Coronary artery (tissue), 2 donors: ENCODE results near the gene GPR157.
"Not testable (repeated sequence)": the region's sequence is repeated elsewhere in the genome, so short reads cannot be mapped to it uniquely, and the experiment has no call there.

Source experiments
- DNase-seq: peaks from one replicate; pipeline ENCODE4 v3.0.0-alpha.2; 2017; ENCODE audit warnings: low spot score
- H3K27ac ChIP-seq, 2 donors: fragments of 200-600 bp; sonication (generic); one replicate each; pipeline ENCODE4 v1.5.1; 2016 to 2019
- H3K4me3 ChIP-seq: fragments of 200-600 bp; sonication (generic); 2 replicates; pipeline ENCODE4 v1.5.1; 2016; ENCODE audit warnings: mild to moderate bottlenecking, moderate library complexity
- TF ChIP-seq, protein P1 (sequence below): fragments of 200-600 bp; sonication (generic); IDR thresholded peaks from one replicate; pipeline ENCODE4 v1.5.1; 2019; ENCODE audit warnings: antibody characterized with exemption

The GPR157 gene

DNA sequence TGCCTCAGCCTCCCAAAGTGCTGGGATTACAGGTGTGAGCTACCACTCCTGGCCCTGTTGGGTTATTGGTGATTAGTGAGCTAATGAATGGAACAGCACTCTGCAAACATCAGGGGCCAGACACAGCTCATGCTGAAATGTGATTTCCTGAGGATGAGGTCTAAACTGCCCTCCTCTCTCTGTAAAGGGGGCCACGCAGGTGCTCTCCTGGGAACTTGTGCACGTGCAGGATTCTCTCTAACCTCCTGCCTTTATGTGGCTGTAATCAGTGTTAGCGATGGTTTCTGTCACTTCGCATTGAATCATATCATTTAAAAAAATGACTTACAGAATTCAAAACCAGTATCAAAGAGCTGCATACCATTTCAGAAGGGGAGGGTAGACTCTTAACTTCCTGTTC is 3.6 kb downstream of the GPR157 start:
- H3K4me3 ChIP-seq, result no peak overlapping the region
- no peak overlapping the region for H3K27ac ChIP-seq
- no peak for DNase-seq
- TF ChIP-seq, protein P1, sequence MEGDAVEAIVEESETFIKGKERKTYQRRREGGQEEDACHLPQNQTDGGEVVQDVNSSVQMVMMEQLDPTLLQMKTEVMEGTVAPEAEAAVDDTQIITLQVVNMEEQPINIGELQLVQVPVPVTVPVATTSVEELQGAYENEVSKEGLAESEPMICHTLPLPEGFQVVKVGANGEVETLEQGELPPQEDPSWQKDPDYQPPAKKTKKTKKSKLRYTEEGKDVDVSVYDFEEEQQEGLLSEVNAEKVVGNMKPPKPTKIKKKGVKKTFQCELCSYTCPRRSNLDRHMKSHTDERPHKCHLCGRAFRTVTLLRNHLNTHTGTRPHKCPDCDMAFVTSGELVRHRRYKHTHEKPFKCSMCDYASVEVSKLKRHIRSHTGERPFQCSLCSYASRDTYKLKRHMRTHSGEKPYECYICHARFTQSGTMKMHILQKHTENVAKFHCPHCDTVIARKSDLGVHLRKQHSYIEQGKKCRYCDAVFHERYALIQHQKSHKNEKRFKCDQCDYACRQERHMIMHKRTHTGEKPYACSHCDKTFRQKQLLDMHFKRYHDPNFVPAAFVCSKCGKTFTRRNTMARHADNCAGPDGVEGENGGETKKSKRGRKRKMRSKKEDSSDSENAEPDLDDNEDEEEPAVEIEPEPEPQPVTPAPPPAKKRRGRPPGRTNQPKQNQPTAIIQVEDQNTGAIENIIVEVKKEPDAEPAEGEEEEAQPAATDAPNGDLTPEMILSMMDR, result no peak

DNA sequence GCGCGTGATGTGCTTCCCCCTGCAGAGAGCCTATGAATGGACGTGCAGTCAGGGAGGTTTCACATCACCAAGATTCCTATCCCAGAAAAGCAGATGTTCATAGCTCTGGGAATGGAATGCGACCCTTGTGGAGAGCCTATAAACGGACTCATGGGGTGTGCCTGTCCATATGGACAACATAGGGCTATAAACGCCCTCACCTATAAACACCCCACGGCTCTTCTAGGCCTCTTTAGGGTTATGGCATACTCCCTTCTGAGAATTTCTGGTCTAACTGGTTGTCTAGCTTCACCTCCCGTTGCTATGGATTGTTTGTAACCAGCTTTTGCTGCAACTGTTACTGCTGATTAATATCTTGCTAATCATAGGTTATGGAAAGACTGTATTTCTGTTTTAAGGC is 4.5 kb downstream of the GPR157 start:
- DNase-seq, H3K27ac ChIP-seq, H3K4me3 ChIP-seq: not testable (repeated sequence)

DNA sequence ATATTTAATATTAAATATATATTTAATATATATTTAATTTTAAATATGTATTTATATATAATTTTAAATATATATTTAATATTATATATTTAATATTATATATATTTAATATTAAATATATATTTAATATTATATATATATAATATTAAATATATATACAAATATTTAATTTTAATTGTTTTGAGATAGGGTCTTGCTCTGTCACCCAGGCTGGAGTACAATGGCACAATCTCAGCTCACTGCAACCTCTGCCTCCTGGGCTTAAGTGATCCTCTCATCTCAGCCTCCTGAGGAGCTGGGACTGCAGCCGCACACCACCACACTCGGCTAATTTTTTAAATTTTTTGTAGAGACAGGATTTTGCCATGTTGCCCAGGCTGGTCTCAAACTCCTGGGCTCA is 5.2 kb downstream of the GPR157 start:
- not testable (repeated sequence) for H3K27ac ChIP-seq, DNase-seq, H3K4me3 ChIP-seq

DNA sequence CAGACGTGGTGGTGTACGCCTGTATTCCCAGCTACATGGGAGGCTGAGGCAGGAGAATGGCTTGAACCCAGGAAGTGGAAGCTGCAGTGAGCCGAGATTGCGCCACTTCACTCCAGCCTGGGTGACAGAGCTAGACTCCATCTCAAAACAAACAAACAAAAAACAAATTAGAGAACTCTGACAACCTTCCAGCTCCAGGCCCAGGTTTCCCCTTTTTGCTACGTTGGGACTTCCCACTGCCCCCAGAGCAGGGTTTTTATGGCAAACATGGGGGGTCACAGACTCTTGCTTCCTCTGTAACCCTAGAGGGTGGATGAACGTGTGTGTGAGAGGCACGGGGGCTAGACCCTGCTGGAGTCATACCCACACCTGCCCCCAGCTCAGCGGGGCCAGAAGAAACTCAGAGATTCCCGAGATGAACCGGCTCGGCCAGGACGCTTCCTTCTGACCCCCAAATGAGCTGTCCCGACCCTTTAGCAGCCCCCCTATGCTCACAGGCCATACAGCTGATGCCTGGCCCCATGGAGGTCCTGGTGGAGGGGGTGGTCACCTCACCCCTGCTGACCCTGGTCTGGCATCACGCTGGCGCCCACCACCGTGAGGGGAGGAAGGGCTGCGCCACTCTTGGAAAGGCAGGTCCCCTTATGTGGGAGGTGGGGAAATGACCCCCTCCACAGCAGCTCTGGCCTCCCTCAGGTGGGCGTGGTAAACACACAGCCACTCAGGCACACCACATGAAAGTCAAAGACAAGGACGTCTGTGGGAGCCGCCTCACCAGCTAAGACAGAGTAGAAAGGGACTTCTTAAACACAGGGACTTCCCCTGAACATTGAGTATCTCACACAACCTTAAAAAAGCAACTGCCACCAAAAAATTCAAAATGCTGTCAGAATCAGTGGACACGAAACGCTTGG is 7.1 kb downstream of the GPR157 start:
- TF ChIP-seq, protein P1, result no peak
- Histone ChIP-seq H3K4me3 (no peak overlapping the region), H3K27ac (no peak overlapping the region)
- no peak for DNase-seq

DNA sequence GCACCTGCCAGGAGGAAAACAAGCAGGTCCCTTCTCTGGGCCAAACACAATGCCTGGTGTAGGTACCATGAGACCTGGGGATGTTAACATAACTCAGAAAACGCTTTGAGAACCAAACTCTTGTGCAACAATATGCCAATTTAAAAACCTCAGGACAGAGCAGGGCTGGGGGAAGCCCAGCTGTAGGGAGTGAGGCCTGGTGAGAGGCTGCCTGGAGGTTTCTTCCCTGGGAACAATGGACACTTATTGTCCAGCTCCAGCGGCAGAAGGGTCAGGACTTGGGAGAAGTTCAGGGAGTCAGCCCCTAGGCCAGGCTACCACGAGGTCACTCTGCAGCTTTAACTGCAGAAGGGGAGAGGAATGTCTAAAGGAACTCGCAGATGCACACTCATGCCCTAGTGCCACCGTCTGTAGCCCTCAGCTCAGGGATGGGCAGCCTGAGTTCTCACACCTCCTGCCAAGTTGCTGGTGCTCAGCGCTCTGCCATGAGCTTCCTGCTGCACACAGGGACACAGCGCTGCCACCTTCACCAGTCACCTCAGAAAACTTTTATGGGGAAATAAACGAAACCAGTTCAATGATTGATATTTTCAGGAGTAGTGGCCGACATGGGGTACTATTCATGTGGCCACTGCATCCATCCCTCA is 8.5 kb downstream of the GPR157 start:
- no peak overlapping the region for H3K27ac ChIP-seq
- no peak overlapping the region for H3K4me3 ChIP-seq
- DNase-seq, result no peak
- TF ChIP-seq, protein P1, result no peak

DNA sequence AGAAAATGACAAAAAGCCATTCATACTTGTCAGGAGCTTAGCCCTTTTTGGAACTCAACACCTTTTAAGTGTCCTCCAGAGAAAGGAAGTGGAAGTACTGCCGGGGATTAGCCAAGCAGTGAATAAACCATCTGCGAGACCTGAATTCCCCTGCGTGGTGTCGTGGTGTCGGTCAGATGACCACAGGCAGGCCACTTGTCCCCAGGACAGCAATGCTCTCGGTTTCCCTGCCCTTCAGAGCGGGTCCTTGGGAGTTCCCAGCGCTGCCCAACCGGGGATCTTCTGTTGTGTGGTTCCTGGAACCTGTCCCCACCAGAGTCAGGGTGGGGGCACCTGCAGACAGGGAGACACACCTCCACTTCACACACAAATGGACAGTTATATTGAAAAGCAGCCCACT is 9.2 kb downstream of the GPR157 start:
- DNase-seq, result no peak
- Histone ChIP-seq H3K27ac (no peak overlapping the region), H3K4me3 (no peak overlapping the region)
- TF ChIP-seq, protein P1, result no peak

DNA sequence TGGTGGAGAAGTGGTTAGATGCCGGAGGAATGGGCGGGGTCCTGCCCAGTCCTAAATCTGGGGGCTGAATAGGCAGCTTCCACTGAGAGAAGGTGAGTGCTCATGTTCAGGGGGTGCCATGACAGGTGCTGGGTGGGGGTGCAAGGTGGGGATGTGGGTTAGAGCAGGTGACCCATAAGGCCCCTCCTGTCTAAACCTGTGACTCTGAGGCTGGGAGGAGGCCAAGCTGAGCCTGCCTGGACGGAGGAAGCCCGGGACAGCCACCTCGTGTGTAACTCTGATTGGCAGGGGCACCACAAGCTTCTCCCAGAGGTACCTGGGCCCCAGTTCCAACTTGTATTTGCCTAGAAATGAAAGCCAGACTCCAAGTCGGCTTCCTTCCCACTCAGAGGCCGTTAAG is 10.7 kb downstream of the GPR157 start:
- no peak overlapping the region for H3K27ac ChIP-seq
- H3K4me3 ChIP-seq, result no peak overlapping the region
- TF ChIP-seq, protein P1, result no peak
- no peak for DNase-seq
